ENCODE measurements around the gene EGFR.

EGFR gene

GRCh38 chr7:55081472-55082227, 62.8 kb downstream of the EGFR start:
- no peak for DNase-seq (ENCODE audit: low read depth)

GRCh38 chr7:55082228-55082603, 63.4 kb downstream of the EGFR start:
- DNase-seq (ENCODE audit: low read depth): no peak

GRCh38 chr7:55083206-55083605, 64.4 kb downstream of the EGFR start:
- no peak for DNase-seq (ENCODE audit: low read depth)

- no peak for DNase-seq (ENCODE audit: low read depth)
Observed at GRCh38 chr7:55084307-55084706, 65.5 kb downstream of the EGFR start.

GRCh38 chr7:55085511-55086412, 66.9 kb downstream of the EGFR start:
- no peak for DNase-seq (ENCODE audit: low read depth)

- no peak for DNase-seq (ENCODE audit: low read depth)
Observed at GRCh38 chr7:55086413-55087201, 67.8 kb downstream of the EGFR start.

GRCh38 chr7:55087521-55087961, 68.7 kb downstream of the EGFR start:
- no peak for DNase-seq (ENCODE audit: low read depth)

- no peak for DNase-seq (ENCODE audit: low read depth)
Observed at GRCh38 chr7:55088107-55088506, 69.3 kb downstream of the EGFR start.

- DNase-seq (ENCODE audit: low read depth): no peak
Observed at GRCh38 chr7:55088620-55089019, 69.8 kb downstream of the EGFR start.

GRCh38 chr7:55092186-55092974, 73.6 kb downstream of the EGFR start:
- no peak for DNase-seq (ENCODE audit: low read depth)

GRCh38 chr7:55092975-55093373, 74.2 kb downstream of the EGFR start:
- no peak for DNase-seq (ENCODE audit: low read depth)

- DNase-seq (ENCODE audit: low read depth): no peak
Observed at GRCh38 chr7:55093674-55094073, 74.9 kb downstream of the EGFR start.

- no peak for DNase-seq (ENCODE audit: low read depth)
Observed at GRCh38 chr7:55094092-55094690, 75.4 kb downstream of the EGFR start.

- no peak for DNase-seq (ENCODE audit: low read depth)
Observed at GRCh38 chr7:55095672-55096071, 76.9 kb downstream of the EGFR start.

GRCh38 chr7:55096323-55096722, 77.5 kb downstream of the EGFR start:
- DNase-seq (ENCODE audit: low read depth): no peak

GRCh38 chr7:55097100-55097499, 78.3 kb downstream of the EGFR start:
- no peak for DNase-seq (ENCODE audit: low read depth)

- no peak for DNase-seq (ENCODE audit: low read depth)
Observed at GRCh38 chr7:55099066-55099820, 80.4 kb downstream of the EGFR start.

- DNase-seq (ENCODE audit: low read depth): no peak
Observed at GRCh38 chr7:55099821-55100543, 81.2 kb downstream of the EGFR start.

GRCh38 chr7:55100544-55101327, 81.9 kb downstream of the EGFR start:
- no peak for DNase-seq (ENCODE audit: low read depth)

Measured in stimulated activated CD8-positive, alpha-beta memory T cell treated with anti-CD3 and anti-CD28 coated beads, Interleukin-15, amount 100 ng/mL, for 24 hours (primary cell).